ENCODE measurements around the gene ROR2. TPM values are rescaled to one million over a fixed set of nuclear protein-coding genes. Genes with fewer than 3 reads are reported as not detected.
A peak's percentile ranks its signal among the peaks of the same experiment; 100 is the strongest.
"Not testable (repeated sequence)": the region's sequence is repeated elsewhere in the genome, so short reads cannot be mapped to it uniquely, and the experiment has no call there.

ROR2 gene
- total RNA-seq, 1 experiment from 2014 or later = not detected

DNA sequence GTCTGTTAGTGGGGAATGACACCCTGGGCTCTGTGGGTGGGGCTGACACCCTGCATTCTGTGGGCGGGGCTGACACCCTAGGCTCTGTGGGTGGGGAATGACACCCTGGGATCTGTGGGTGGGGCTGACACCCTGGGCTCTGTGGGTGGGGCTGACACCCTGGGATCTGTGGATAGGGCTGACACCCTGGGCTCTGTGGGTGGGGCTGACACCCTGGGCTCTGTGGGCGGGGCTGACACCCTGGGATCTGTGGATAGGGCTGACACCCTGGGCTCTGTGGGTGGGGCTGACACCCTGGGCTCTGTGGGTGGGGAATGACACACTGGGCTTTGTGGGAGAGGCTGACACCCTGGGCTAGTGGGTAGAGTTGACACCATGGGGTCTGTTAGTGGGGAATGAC lies 152.5 kb downstream of the ROR2 start:
- H3K4me1 ChIP-seq; H3K9me3 ChIP-seq (replicated peaks); H3K36me3 ChIP-seq; H3K4me3 ChIP-seq; H3K27ac ChIP-seq; DNase-seq; H3K27me3 ChIP-seq: not testable (repeated sequence)

DNA sequence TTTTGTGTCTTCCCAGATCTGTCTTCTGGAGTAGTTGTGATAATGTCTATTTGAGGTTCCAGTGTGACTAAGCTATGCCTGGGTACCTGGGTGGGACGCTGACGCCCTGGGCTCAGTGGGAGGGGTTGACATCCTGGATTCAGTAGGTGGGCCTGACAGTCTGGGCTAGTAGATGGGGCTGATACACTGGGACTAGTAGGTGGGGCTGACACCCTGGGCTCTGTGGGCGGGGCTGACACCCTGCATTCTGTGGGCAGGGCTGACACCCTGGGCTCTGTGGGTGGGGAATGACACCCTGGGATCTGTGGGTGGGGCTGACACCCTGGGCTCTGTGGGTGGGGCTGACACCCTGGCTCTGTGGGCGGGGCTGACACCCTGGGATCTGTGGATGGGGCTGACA lies 153.5 kb downstream of the ROR2 start:
- H3K4me3 ChIP-seq; H3K36me3 ChIP-seq; H3K9me3 ChIP-seq (replicated peaks); H3K4me1 ChIP-seq; DNase-seq; H3K27ac ChIP-seq; H3K27me3 ChIP-seq: not testable (repeated sequence)

DNA sequence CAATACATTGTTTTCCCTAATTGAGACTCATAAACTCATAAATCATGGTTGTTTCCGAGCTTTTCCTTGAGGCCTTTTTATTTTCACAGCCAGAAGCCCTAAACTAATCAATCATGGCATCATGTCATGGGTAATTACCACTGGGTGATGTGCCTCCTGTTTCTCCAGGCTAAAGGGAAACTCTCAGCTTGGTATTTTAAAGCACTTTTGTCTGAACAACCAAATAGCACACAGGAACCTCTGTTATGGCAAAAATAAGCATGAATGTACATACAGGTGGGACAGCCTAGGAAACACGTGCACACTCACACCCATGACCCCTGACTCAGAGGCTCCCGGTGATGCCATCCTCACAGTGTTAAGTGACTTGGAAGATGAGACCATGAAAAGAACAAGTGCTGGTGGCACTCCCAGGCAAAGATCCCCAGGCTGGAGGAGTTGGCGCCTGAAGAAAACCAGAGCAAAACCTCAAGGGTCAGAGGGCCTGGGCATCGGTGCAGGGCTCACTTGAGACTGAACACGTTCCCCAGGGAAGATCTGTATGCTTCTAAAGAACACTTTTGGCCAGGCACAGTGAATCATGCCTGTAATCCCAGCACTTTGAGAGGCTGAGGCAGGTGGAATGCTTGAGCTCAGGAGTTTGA lies 154.3 kb downstream of the ROR2 start:
- H3K36me3 ChIP-seq = no peaks in the 10 kb centered on the region
- no peaks in the 10 kb centered on the region for H3K4me1 ChIP-seq
- H3K27ac ChIP-seq = no peak overlapping the region
- DNase-seq = peak in 1 of 2 experiments; percentile 4
- H3K9me3 ChIP-seq (replicated peaks) = no peaks in the 10 kb centered on the region
- H3K27me3 ChIP-seq = no peaks in the 10 kb centered on the region
- no peak overlapping the region for H3K4me3 ChIP-seq

- not testable (repeated sequence) for H3K4me3 ChIP-seq; H3K27me3 ChIP-seq; H3K4me1 ChIP-seq; H3K27ac ChIP-seq; H3K36me3 ChIP-seq; DNase-seq; H3K9me3 ChIP-seq (replicated peaks)
Observed at GRCh38 chr9:91793371-91793770, 156.7 kb downstream of the ROR2 start.

- Histone ChIP-seq H3K27ac (no peak overlapping the region), H3K36me3 (no peaks in the 10 kb centered on the region), H3K9me3 (replicated peaks) (no peaks in the 10 kb centered on the region), H3K4me1 (no peaks in the 10 kb centered on the region), H3K27me3 (0 out of 2 replicates have a peak, but pooled peaks cover 3% of the 10 kb centered on the region), H3K4me3 (no peak overlapping the region)
- no peak for DNase-seq
Observed at GRCh38 chr9:91790917-91791316, 159.1 kb downstream of the ROR2 start.

DNA sequence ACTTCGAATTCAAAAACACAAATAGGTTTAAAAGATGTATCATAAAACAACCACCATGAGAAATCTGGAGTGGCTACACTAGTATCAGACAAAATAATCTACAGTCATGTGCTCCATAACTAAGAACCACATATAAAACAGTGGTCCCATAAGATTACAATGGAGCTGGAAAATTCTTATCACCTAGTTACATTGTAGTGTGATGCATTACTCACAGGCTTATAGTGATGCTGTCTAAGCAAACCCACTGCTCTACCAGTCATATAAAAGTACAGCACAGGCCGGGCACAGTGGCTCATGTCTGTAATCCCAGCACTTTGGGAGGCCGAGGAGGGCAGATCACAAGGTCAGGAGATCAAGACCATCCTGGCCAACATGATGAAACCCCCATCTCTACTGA lies 160.1 kb downstream of the ROR2 start:
- Histone ChIP-seq H3K27ac (no peak overlapping the region), H3K4me3 (no peak overlapping the region), H3K36me3 (no peaks in the 10 kb centered on the region), H3K9me3 (replicated peaks) (no peaks in the 10 kb centered on the region), H3K27me3 (0 out of 2 replicates have a peak, but pooled peaks cover 3% of the 10 kb centered on the region), H3K4me1 (no peaks in the 10 kb centered on the region)
- DNase-seq = no peak

- H3K27ac ChIP-seq = no peak overlapping the region
- H3K4me3 ChIP-seq = no peak overlapping the region
- H3K27me3 ChIP-seq = 0 out of 2 replicates have a peak, but pooled peaks cover 7% of the 10 kb centered on the region
- H3K4me1 ChIP-seq = no peaks in the 10 kb centered on the region
- H3K36me3 ChIP-seq = no peaks in the 10 kb centered on the region
- H3K9me3 ChIP-seq (replicated peaks) = no peaks in the 10 kb centered on the region
- DNase-seq = no peak
Observed at GRCh38 chr9:91787931-91788330, 162.1 kb downstream of the ROR2 start.

GRCh38 chr9:91786132-91786896 lies 163.7 kb downstream of the ROR2 start:
- H3K36me3 ChIP-seq = no peaks in the 10 kb centered on the region
- no peak overlapping the region for H3K4me3 ChIP-seq
- peaks cover 9% of the 10 kb centered on the region; the same call in 1 of the 2 replicates for H3K27me3 ChIP-seq
- DNase-seq = no peak
- no peaks in the 10 kb centered on the region for H3K9me3 ChIP-seq (replicated peaks)
- no peaks in the 10 kb centered on the region for H3K4me1 ChIP-seq
- H3K27ac ChIP-seq = no peak overlapping the region

DNA sequence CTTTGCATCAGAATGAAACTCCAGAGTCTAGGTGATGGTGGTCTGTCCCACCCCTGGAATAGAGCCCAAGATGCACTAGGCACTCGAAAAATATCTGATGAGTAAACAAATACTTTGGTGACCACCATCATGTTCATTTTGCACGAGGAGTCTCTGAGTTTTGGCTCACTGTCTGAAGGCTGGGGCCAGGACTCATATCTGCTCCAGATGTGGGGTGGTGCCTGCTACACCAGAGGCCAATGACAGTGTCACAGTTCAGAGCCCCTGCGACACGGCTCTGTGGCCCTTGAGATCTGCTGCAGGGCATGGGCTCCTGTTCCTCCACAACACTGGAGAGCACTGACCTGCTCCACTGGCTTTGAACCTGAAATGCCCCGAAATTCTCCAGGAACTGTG lies 164.6 kb downstream of the ROR2 start:
- H3K27ac ChIP-seq = no peak overlapping the region
- no peak for DNase-seq
- H3K9me3 ChIP-seq (replicated peaks) = no peaks in the 10 kb centered on the region
- H3K4me1 ChIP-seq = no peaks in the 10 kb centered on the region
- no peak overlapping the region for H3K4me3 ChIP-seq
- no peaks in the 10 kb centered on the region for H3K36me3 ChIP-seq
- H3K27me3 ChIP-seq = peaks cover 10% of the 10 kb centered on the region; the same call in 1 of the 2 replicates

DNA sequence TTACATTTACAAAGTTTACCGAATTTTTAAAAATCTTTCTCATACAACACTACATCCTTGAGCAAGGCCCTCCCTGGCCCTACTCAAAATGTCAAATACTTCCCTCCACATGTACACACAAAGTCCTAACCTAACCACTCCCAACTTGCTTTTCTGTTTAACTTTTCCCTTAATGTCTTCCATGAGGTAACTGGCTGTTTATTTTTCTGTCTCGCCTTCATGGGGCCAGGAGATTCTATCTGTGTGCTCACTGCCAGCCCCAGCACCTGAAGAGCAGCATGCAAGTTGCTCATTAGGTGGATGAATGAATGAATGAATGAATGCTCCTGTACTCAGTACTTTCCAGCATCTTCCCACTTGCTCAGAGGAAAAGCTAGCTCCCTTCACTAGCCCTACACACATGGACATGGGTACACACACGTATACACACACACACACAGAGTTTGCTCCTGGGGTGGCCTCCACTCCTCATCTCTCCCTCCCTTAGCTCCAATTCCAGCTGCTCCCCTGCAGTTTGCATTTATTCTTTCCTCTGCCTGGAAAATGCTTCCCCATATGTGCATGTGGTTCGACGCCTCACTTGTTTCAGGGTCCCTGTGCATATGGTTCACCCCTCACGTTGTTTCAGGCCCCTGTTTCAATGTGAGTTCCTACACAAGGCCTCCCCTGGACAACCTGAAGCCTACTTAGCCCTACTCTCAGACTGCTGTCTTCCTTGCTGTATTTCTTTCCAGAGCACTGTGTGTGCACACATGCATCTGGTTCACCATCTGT lies 165.2 kb downstream of the ROR2 start:
- Histone ChIP-seq H3K9me3 (replicated peaks) (no peaks in the 10 kb centered on the region), H3K36me3 (no peaks in the 10 kb centered on the region), H3K27ac (no peak overlapping the region), H3K27me3 (peaks cover 10% of the 10 kb centered on the region; the same call in 1 of the 2 replicates), H3K4me3 (no peak overlapping the region), H3K4me1 (no peaks in the 10 kb centered on the region)
- DNase-seq = no peak

GRCh38 chr9:91783876-91784672 lies 166.0 kb downstream of the ROR2 start:
- H3K4me3 ChIP-seq = no peak overlapping the region
- DNase-seq = no peak

DNA sequence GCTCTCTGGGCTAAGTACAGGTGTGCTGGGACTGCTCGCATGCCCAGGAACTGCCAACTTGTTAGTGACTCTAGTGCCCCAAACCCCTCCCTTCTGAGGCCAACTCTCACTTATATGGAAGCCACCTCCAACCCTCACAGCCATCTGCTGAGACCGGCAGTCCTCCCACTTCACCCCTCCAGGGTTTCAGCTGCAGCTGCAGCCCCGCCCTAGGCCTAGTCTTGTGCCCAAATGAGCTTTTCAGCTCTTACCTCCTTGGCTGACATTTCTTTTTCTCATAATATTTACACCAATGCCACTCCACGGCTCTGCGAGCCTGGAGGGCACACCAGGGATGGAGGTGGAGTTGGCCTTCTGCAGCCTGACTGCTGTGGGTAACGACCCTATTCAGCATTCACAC lies 166.6 kb downstream of the ROR2 start:
- Histone ChIP-seq H3K36me3 (no peaks in the 10 kb centered on the region), H3K27me3 (peaks cover 7% of the 10 kb centered on the region; the same call in 1 of the 2 replicates)

More at GRCh38 chr9:91783876-91784672, 166.0 kb downstream of the ROR2 start:
- Histone ChIP-seq H3K4me1 (no peaks in the 10 kb centered on the region), H3K36me3 (no peaks in the 10 kb centered on the region), H3K27me3 (peaks cover 7% of the 10 kb centered on the region; the same call in 1 of the 2 replicates), H3K9me3 (replicated peaks) (no peaks in the 10 kb centered on the region), H3K27ac (no peak overlapping the region)

DNA sequence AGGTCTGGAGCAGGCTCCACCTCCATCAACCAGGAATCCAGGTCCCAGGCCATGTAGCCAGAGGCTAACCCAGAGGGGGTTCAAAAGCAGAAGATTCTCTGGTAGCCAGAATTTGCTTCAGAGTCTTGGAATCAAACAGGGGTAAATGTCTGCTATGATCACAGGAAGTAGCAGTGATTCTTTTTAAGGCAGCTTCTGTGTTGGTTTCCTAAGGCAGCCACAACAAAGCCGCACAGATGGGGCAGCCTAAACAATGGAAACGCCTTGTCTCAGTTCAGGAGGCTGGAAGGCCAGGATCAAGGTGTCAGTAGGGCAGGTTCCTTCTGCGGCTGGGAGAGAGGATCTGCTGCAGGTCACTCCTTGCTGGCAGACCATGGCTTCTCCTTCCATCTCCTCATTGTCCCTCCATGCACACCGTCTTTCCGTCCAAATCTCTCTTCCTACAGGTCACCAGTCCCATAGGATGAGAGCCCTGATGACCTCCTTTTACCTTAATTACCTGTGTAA lies 167.3 kb downstream of the ROR2 start:
- Histone ChIP-seq H3K4me3 (no peak overlapping the region), H3K27ac (no peak overlapping the region), H3K27me3 (peaks cover 10% of the 10 kb centered on the region; the same call in 1 of the 2 replicates), H3K9me3 (replicated peaks) (no peaks in the 10 kb centered on the region), H3K36me3 (no peaks in the 10 kb centered on the region), H3K4me1 (no peaks in the 10 kb centered on the region)
- no peak for DNase-seq

More for the DNA sequence above, 166.6 kb downstream of the ROR2 start:
- no peak overlapping the region for H3K27ac ChIP-seq
- H3K4me1 ChIP-seq = no peaks in the 10 kb centered on the region
- no peak for DNase-seq
- no peak overlapping the region for H3K4me3 ChIP-seq
- H3K9me3 ChIP-seq (replicated peaks) = no peaks in the 10 kb centered on the region

DNA sequence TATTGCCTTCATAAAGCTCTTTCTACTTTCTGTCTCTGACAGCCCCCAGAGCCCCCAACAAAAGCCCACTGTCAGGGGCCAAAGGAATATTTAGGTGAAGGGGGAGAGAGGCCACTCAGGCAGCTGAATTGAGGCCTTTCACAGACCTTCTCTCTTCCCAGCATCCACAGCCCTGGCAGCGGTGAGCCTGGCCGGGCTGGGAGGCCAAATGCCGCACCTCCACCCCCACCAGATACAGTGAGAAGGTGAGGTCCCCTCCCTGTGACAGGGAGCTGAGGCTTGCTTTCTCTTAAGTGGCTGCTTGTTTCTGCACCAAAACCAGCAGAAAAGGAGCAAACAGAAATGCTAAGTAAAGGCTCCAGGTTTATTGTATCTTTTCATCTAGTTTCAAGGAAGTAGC lies 168.1 kb downstream of the ROR2 start:
- DNase-seq = no peak
- no peaks in the 10 kb centered on the region; the same call in 1 of the 2 replicates for H3K9me3 ChIP-seq (replicated peaks)
- no peaks in the 10 kb centered on the region for H3K4me1 ChIP-seq
- H3K27me3 ChIP-seq = peaks cover 15% of the 10 kb centered on the region; the same call in 1 of the 2 replicates
- no peak overlapping the region for H3K4me3 ChIP-seq
- no peak overlapping the region for H3K27ac ChIP-seq
- no peaks in the 10 kb centered on the region for H3K36me3 ChIP-seq

Measured in SJCRH30 (cell line).